NCI-H2227 (cell line): ENCODE results near the gene WIZ.

Experiments
- DNase-seq: peaks from one replicate; lab custom pipeline; 2025; ENCODE audit not compliant: unreplicated experiment; lab: John Stamatoyannopoulos, UW

WIZ gene

DNA sequence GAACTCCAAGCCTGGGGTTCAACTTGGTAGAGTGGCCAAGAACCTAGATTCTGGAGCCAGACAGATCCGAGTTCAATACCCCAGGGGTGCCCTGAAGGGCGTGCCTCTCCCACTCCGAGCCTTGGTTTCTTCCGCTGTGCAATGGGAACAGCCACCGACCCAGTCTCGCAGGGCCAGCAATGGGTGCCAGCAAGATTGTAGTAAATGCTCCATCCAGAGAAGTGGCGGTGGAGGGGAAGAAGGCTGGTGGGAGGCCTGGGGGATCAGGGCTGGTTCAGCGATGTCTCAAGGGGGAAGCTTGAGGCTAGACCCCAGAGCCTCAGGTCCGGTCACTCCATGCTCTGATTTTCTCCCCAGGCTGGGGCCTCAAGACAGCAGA lies 4.5 kb downstream of the WIZ start:
- DNase-seq = no peak

- DNase-seq = no peak
Measured at GRCh38 chr19:15444505-15445226, 5.1 kb downstream of the WIZ start.

GRCh38 chr19:15443838-15444237 lies 5.9 kb downstream of the WIZ start:
- no peak for DNase-seq

DNA sequence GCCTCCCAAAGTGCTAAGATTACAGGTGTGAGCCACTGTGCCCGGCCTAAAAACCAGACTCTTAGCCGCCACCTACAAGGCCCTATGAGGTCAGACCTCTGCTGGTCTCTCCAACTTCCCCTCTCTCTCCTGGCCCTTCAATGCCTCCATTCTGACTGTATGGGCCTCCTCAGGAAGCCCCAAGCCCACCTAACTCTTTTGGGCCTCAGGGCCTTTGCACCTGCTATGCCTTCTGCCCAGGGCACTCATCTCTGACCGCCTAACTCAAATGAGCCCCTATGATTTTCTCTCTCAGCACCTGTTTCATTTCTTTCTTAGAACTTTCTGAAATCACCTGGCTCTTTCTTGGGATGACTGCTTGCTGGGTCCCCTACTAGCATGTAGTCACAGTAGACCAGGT lies 6.4 kb downstream of the WIZ start:
- DNase-seq = no peak

GRCh38 chr19:15442142-15442920 lies 7.4 kb downstream of the WIZ start:
- DNase-seq = no peak

GRCh38 chr19:15441317-15441716 lies 8.4 kb downstream of the WIZ start:
- no peak for DNase-seq

DNA sequence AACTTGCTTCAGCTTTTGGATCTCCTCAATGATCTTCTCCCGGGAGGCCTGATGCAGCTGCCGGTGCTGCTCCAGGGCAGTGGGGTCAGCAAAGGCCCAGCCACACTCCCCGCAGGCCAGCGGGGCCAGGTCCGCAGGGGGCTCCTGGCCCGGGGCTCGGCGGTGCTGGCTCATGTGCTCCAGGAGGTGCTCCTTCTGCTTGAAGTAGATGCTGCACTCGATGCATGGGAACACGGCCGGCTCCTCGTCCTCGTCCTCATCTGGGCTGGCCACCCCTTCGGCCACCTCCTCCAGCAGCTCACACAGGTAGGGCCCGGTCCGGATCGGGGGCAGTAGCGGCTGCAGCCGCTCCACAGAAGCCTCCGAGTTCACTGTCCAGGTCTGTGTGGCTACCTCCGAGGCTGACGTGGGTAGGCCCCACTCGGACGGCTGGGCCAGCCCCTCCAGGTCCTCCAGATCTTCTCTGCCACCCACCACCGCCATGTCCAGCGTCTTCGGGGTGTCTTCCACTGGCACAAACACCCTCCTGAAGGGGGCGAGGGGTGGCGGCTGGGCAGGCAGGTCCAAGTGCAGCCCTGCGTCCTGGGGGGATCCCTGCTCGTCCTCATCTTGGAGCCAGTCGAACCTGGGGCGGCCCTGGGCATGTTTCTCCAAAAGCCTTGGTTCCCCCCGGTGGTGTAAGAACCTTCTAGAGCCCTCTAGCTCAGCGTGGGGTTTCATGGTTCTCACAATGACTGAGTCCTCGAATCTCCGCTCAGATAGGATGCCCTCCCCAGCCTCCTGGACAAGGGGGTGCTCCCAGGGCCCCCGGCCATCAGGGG lies 9.7 kb downstream of the WIZ start:
- DNase-seq = no peak

DNA sequence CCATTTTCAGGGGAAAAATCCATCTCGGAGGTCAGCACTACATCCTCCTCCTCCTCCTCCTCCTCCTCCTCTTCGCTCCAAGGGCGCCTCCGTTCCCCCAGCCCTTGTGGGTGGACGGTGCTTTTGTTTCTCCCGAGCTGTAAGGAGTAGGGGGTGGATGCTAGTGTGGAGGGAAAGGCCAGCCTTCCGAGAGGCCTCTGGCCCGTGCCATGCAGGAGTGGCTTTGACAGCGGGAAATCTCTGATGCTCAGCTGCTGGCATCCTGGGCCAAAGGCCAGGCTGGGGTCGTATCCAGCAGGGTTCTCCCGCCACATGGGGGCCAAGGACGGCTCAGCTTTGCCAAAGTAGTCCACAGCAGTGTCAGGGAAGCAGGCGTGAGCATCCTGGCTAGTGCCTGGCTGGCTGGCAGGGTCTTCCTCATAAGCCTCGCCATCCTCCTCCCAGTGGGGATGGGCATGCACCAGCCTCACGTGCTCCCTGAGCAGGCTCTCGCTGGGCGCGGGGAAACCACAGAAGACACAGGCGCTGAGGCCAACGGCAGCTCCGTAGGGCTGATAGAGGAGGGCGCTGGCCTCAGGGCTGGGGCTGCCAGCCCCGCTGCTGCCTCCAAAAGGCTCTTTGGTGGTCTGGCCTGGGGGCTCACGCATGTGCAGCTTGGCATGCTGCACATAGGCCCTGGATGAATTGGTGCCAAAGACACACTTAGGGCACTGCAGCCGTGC lies 10.5 kb downstream of the WIZ start:
- no peak for DNase-seq

- DNase-seq = no peak
Measured at GRCh38 chr19:15438577-15438976, 11.2 kb downstream of the WIZ start.

GRCh38 chr19:15438124-15438496 lies 11.6 kb downstream of the WIZ start:
- DNase-seq = no peak

DNA sequence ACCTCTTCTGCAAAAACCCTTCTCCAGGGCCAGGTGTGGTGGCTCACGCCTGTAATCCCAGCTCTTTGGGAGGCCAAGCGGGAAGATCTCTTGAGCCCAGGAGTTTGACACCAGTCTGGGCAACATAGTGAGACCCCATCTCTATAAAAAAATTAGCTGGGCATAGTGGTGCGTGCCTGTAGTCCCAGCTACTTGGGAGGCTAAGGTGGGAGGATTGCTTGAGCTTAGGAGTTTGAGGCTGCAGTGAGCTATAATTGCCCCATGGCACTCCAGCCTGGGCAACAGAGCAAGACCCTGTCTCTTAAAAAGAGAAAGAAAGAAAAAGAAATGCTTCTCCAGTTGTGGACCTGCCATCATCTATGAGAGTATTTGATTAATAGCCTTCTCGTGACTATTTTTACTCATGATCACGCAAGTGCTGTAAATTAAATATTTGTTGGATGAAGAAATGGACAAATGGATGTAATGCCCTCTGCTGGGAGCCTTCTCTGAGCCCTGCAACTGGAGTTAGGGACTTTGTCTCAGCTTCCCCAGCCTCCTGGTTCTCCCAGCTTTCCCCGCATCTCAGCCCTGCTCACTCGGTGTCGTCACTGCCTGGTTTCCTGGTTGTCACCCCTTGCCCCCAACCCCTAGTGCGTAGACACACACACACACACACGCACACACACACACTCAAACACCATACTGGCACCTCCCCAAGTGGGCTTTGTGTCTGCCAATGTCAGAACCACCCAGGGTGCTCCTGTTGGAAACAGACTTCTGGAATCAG lies 12.2 kb downstream of the WIZ start:
- no peak for DNase-seq

- no peak for DNase-seq
Measured at GRCh38 chr19:15436826-15437110, 13.0 kb downstream of the WIZ start.

GRCh38 chr19:15436012-15436825 lies 13.5 kb downstream of the WIZ start:
- DNase-seq = no peak

- DNase-seq = no peak
Measured at GRCh38 chr19:15433519-15434069, 16.2 kb downstream of the WIZ start.

GRCh38 chr19:15432629-15433518 lies 16.9 kb downstream of the WIZ start:
- DNase-seq = peak; percentile 91

- DNase-seq = no peak
Measured at GRCh38 chr19:15432018-15432494, 17.7 kb downstream of the WIZ start.

DNA sequence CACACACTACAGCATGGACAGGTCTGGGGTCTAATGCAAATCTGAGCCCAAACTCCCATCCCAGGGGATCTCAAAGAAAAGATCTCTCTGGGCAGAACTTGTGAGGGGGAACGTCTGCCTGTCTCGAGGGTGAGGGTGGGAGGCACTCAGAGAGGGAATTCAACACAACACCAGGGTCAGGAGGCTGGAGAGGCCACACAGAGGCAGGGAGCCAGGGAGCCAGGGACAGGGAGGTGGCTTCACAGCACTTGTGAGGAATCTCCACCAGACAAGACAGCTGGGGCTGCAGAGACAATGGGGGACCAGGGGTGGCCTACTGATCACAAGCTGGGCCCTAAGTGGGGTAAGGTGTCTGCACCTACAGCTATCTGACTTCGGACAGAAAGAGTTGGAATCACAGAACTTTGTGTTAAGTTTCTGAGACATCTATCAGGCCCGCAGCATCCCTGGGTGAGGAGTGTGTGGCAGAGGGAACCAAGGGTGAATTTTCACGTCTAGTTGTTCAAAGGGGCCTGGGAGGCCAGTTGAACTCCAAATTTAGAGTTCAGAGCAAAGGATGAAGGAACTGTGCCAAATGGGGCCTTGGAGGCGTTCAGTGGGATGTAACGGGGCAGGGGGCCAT lies 18.2 kb downstream of the WIZ start:
- no peak for DNase-seq

DNA sequence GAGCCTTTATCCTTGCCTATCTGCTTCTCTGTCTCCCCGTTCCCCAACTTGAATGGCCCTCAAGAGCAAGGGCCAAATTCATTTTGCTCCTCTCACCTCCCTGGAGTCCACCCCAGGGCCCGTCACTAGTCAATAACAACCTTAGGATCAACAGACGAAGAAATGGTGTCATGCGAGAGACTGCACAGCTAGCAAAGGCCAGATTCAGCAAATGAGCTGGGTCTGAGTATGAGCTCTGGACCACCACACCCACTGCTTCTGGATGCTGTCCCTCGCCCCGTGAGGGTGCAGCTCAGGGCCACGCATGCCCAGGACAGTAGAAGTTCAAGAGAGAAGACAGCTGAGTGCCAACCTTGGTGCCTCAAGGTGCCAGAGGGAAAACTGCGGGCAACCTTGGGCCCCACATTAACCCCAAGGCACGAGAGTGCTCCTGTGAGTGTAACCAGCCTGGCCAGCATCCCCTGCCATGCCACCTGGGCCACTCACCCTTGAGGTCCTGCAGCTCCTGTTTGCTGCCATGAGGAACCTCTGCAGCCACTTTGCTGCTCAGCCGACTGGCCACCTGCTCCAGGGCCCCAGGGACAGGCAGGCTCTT lies 19.1 kb downstream of the WIZ start:
- no peak for DNase-seq
